Activated CD8-positive, alpha-beta T cell treated with anti-CD3 and anti-CD28 coated beads for 36 hours (primary cell): ENCODE data around the gene MAPK8IP2. TPM values are rescaled to one million over a fixed set of nuclear protein-coding genes. Genes with fewer than 3 reads are reported as not detected.

Experiments
- ATAC-seq: fragments of 200-7000 bp; cut with Tn5 transposase; one replicate; pipeline ENCODE4 v1.10.0; 2021; ENCODE audit warnings: mild to moderate bottlenecking, moderate library complexity
- CTCF ChIA-PET: fragments of 350-600 bp; sonication (Branson Sonifier 250); formaldehyde crosslinking; loops from one replicate; lab custom pipeline; 2021; ENCODE audit warnings: antibody characterized with exemption; lab: Charles Lee
- POLR2A ChIA-PET: fragments of 350-600 bp; sonication (Branson Sonifier 250); formaldehyde crosslinking; loops from one replicate; lab custom pipeline; 2021; ENCODE audit warnings: antibody characterized with exemption; lab: Charles Lee
- DNase-seq: peaks from one replicate; pipeline ENCODE4 v3.0.0-alpha.2; 2020
- H3K27ac Mint-ChIP-seq: one replicate; pipeline ENCODE4 v1.8.0; 2021; ENCODE audit warnings: mild to moderate bottlenecking, mixed read lengths
- H3K27me3 Mint-ChIP-seq: one replicate; pipeline ENCODE4 v1.8.0; 2021; ENCODE audit warnings: mixed read lengths
- H3K36me3 Mint-ChIP-seq: one replicate; pipeline ENCODE4 v1.8.0; 2021; ENCODE audit warnings: low read depth, mixed read lengths
- H3K4me1 Mint-ChIP-seq: one replicate; pipeline ENCODE4 v1.8.0; 2021; ENCODE audit warnings: low read depth, mixed read lengths
- H3K4me3 Mint-ChIP-seq: one replicate; pipeline ENCODE4 v1.8.0; 2021; ENCODE audit warnings: mild to moderate bottlenecking, moderate library complexity, mixed read lengths
- H3K9me3 Mint-ChIP-seq: one replicate; pipeline ENCODE4 v1.8.0; 2021; ENCODE audit warnings: mixed read lengths
- intact Hi-C: fragments of 100-400 bp; cut with micrococcal nuclease; formaldehyde crosslinking; loops from one replicate; pipeline ENCODE4 v1.10.0; 2022
- total RNA-seq, 2 experiments: library from RNA; stranded (reverse); gene quantifications; one replicate each; pipeline ENCODE4 v1.2.3, GENCODE V29; 2021
- TF ChIP-seq, protein P1 (sequence below): fragments of 200-600 bp; IDR thresholded peaks from one replicate; pipeline ENCODE4 v1.8.0; 2022; ENCODE audit warnings: antibody characterized with exemption, mild to moderate bottlenecking

The MAPK8IP2 gene
- total RNA-seq, 2 experiments from 2014 or later: 0.11 TPM

DNA sequence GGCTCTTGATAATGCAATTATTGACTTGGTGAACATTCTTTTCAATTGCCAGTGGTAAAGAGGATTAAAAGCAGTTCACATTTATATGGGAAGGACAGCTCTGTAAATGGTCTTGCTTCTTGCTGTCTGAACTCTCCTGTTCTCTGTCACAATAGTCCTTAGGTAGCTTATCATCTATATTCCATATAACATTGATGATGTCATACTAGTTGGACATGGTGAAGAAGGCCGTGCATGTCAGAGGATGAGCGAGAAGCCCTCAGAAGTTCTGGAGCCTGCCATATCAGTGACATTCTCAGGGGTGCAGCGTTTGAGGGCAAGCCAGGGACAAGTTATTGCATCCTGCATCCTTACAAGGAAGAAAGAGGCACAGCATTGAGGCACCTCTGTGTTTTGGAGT lies 15.4 kb upstream of the MAPK8IP2 start:
- Mint-ChIP-seq H3K4me3 (no peak overlapping the region), H3K4me1 (peaks cover 18% of the 10 kb centered on the region), H3K36me3 (peaks cover 14% of the 10 kb centered on the region), H3K27me3 (no peaks in the 10 kb centered on the region), H3K9me3 (no peaks in the 10 kb centered on the region), H3K27ac (no peak overlapping the region)
- intact Hi-C loops: no loop called here
- TF ChIP-seq, protein P1, sequence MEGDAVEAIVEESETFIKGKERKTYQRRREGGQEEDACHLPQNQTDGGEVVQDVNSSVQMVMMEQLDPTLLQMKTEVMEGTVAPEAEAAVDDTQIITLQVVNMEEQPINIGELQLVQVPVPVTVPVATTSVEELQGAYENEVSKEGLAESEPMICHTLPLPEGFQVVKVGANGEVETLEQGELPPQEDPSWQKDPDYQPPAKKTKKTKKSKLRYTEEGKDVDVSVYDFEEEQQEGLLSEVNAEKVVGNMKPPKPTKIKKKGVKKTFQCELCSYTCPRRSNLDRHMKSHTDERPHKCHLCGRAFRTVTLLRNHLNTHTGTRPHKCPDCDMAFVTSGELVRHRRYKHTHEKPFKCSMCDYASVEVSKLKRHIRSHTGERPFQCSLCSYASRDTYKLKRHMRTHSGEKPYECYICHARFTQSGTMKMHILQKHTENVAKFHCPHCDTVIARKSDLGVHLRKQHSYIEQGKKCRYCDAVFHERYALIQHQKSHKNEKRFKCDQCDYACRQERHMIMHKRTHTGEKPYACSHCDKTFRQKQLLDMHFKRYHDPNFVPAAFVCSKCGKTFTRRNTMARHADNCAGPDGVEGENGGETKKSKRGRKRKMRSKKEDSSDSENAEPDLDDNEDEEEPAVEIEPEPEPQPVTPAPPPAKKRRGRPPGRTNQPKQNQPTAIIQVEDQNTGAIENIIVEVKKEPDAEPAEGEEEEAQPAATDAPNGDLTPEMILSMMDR: no peak
- ATAC-seq: no peak
- no peak for DNase-seq
- CTCF ChIA-PET: interaction anchor here (1.1 to 1.9 kb wide), 2 partner anchors 23 to 60 kb away, joined by 3 to 6 read pairs; partner anchors contain the start of genes SCO2 and SYCE3
- POLR2A ChIA-PET: interaction anchor here (1.3 kb wide), 1 partner anchor 10 kb away, joined by 3 read pairs; no protein-coding TSS in a partner anchor

DNA sequence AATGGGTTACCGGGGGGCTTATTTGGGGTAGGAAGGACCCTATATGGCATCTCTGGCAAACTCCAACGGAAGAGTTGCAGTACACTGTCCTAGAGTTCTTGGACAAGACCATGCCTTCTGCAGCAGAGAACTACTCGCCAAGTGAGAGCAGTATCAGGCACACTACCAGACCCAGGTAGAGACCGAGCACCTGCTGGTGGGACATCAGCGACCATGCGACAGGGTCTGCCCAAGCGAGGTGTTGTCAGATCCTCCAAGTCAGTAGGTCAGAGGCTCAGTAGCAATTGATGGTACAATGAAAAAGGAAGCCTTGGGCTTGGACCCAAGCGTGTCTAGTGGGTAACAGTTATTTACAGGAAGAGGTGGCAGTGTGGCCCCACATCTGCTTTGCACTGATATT lies 14.8 kb upstream of the MAPK8IP2 start:
- CTCF ChIA-PET: interaction anchor here (1.1 to 1.9 kb wide), 2 partner anchors 23 to 60 kb away, joined by 3 to 6 read pairs; partner anchors contain the start of genes SCO2 and SYCE3
- Mint-ChIP-seq H3K4me3 (no peak overlapping the region), H3K9me3 (no peaks in the 10 kb centered on the region), H3K36me3 (peaks cover 10% of the 10 kb centered on the region), H3K4me1 (peaks cover 16% of the 10 kb centered on the region), H3K27ac (no peak overlapping the region), H3K27me3 (no peaks in the 10 kb centered on the region)
- DNase-seq: no peak
- ATAC-seq: no peak
- TF ChIP-seq, protein P1: no peak
- POLR2A ChIA-PET: no interaction called here
- intact Hi-C loops: no loop called here

DNA sequence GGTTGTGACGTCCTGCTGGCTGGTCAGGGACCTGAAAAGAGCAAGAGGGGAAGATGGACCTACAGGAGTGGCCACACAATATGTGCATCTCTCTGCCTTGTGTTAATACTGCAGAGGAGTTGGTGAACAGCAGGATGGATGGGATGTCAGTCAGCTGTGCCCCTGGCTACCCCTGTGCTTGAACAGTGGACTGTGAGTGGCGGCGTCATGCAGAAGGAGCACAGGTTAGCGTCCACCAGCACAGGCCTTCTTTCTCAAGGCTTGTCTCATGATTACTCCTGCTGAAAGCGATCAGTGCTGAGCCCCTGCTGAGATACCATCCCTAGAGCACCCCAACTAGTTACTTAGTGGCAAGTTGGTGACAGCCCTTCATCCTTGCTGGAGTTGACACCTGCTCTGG lies 14.2 kb upstream of the MAPK8IP2 start:
- peaks cover 13% of the 10 kb centered on the region for H3K4me1 Mint-ChIP-seq
- POLR2A ChIA-PET: no interaction called here
- CTCF ChIA-PET: interaction anchor here (1.9 to 2.7 kb wide), 2 partner anchors 34 to 61 kb away, joined by 6 to 9 read pairs; partner anchors contain the start of gene SCO2
- no peak for ATAC-seq
- no peaks in the 10 kb centered on the region for H3K27me3 Mint-ChIP-seq
- H3K9me3 Mint-ChIP-seq: no peaks in the 10 kb centered on the region
- DNase-seq: no peak
- TF ChIP-seq, protein P1: no peak
- no peak overlapping the region for H3K4me3 Mint-ChIP-seq
- peaks cover 7% of the 10 kb centered on the region for H3K36me3 Mint-ChIP-seq
- intact Hi-C loops: no loop called here
- H3K27ac Mint-ChIP-seq: no peak overlapping the region

DNA sequence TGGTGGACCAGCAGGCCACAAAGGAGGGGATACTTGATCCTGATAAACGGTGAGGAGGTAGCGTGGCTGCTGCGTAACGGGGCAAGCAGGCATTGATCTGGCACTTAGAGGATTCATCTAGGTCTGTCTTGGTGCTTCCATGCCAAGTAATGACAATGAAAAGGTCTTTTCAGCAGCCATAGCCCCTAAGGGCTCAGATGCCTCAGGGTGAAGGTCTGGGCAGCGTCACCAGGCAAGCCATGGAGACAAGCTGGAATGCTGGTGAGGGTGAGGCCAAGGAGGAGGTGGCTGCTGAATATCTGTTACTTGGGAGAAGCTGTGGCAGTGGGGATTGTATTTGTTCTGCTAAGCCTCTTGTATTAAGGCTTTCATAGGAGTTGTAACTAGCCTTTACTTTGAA lies 13.2 kb upstream of the MAPK8IP2 start:
- no peak for ATAC-seq
- H3K4me1 Mint-ChIP-seq: peaks cover 8% of the 10 kb centered on the region
- H3K27ac Mint-ChIP-seq: no peak overlapping the region
- H3K36me3 Mint-ChIP-seq: peaks cover 6% of the 10 kb centered on the region
- no peak for DNase-seq
- H3K27me3 Mint-ChIP-seq: no peaks in the 10 kb centered on the region
- H3K4me3 Mint-ChIP-seq: no peak overlapping the region
- TF ChIP-seq, protein P1: no peak
- POLR2A ChIA-PET: interaction anchor here (1.1 kb wide), 1 partner anchor 37 kb away, joined by 3 read pairs; no protein-coding TSS in a partner anchor
- intact Hi-C loops: no loop called here
- H3K9me3 Mint-ChIP-seq: no peaks in the 10 kb centered on the region
- CTCF ChIA-PET: interaction anchor here (0.9 to 2.7 kb wide), 2 partner anchors 13 to 33 kb away, joined by 3 to 9 read pairs; no protein-coding TSS in a partner anchor

DNA sequence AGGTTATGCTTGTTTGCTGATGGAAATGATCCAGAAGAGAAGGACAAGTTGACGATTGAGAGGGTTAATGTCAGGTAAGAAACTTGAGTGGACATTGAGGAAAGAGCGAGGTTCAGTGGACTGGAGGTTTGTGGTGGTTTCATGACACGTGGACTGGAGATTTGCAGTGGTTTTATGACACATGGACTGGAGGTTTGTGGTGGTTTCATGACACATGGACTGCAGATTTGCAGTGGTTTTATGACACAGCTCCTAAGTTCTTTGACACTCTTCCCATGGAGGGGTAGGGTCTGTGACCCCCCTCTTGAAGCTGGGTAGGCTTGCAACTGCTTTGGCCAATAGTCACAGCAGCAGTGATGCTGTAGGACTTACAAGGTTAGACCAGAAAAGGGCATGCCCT lies 5.4 kb upstream of the MAPK8IP2 start:
- ChIA-PET POLR2A (no interaction called here), CTCF (no interaction called here)
- TF ChIP-seq, protein P1: no peak
- no peak overlapping the region for H3K27ac Mint-ChIP-seq
- no peak for DNase-seq
- no peak overlapping the region for H3K4me3 Mint-ChIP-seq
- H3K27me3 Mint-ChIP-seq: peaks cover 8% of the 10 kb centered on the region
- no peak for ATAC-seq
- H3K9me3 Mint-ChIP-seq: no peaks in the 10 kb centered on the region
- intact Hi-C loops: no loop called here
- peaks cover 3% of the 10 kb centered on the region for H3K4me1 Mint-ChIP-seq
- H3K36me3 Mint-ChIP-seq: peaks cover 5% of the 10 kb centered on the region
